Stimulated activated naive CD8-positive, alpha-beta T cell treated with anti-CD3 and anti-CD28 coated beads, Interleukin-15, Interleukin-2, amounts not matched to agents 100 U/mL and 50 U/mL, for 24 hours (primary cell): ENCODE measurements around the gene PSMC2.
"Not testable (repeated sequence)": the region's sequence is repeated elsewhere in the genome, so short reads cannot be mapped to it uniquely, and the experiment has no call there.

ENCODE experiments used
- ATAC-seq: fragments of 150-1000 bp; cut with Tn5 transposase; one replicate; pipeline ENCODE4 v1.10.0; 2021
- DNase-seq: peaks from one replicate; pipeline ENCODE4 v3.0.0; 2021

The PSMC2 gene

GRCh38 chr7:103379270-103379975 is 32.0 kb downstream of the PSMC2 start:
- no peak for ATAC-seq
- no peak for DNase-seq

GRCh38 chr7:103380395-103381191 is 33.1 kb downstream of the PSMC2 start:
- DNase-seq (no peak), ATAC-seq (no peak)

DNA sequence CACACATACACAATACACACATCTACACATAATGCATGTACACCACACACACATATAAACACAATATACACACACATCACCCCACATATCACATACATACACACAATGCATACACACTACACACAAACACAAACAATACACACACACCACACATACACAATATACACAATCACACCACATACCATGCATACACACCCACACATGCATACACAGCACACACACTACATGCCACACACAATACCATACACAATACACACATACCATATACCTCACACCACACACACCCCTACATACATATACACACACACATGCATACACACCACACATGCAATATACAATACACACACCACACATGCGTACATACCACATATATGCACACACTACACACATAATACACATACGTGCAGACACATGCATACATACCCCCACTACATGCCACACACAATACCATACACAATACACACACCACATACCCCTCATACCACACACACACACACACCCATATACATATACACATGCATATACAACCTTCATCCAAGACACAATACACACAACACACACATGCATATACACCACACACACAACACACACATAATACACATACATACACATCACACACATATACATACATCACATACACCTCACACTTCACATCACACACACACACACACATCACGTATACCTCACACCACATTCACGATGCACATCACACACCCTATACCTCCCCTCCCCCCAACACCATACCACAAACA is 34.0 kb downstream of the PSMC2 start:
- DNase-seq (no peak), ATAC-seq (no peak)

- ATAC-seq (no peak), DNase-seq (no peak)
Measured at GRCh38 chr7:103382032-103382402, 34.6 kb downstream of the PSMC2 start.

DNA sequence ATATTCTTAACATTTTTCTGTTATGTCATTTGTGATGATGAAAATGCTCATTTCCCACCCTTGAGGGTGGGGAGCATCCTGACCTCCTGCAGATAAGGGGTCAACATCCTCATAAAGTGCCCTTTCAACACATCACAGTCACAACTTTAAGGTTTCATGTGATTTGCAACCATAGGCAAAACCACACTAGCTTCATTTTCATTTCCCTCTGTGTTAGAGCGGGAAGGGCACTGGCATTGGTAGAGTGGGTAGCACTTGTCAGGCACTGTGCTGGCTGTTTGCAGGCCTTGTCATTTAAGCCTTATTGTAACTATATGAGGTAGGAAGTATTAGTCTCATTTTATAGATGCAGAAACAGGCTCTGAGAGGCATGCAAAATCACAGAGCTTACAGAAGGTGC is 39.8 kb downstream of the PSMC2 start:
- no peak for ATAC-seq
- DNase-seq, result no peak

DNA sequence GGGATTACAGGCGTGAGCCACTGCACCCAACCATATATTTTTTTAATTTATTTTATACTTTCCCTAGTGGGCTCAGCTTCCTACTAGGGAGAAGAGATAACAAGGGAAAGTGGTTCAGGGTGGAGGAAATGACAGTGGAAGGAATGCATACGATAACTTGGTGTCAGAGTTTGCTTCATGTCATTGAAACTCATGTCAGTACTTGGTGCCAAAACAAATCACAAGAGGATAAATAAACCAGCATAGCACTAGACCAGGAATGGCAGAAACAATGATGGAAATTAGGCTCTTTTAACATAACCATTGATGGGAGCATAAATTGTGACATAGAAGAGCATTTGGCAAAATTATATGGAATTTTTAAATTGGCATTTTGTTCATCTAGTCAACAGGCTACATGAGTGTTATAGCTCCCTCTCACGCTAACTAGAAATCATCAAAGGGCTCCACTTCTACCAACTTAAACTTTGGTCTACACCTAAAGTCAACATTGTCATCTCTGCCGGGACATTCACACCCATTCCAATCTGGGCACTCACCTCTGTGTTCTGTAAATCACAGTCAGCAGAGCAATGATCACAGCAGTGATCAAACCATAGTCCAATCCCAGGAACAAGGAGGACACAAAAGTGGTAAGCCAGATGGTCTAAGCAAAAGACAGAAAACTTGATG is 41.2 kb downstream of the PSMC2 start:
- no peak for DNase-seq
- ATAC-seq, result no peak

- ATAC-seq, result no peak
Measured at GRCh38 chr7:103389263-103389662, 41.8 kb downstream of the PSMC2 start.

DNA sequence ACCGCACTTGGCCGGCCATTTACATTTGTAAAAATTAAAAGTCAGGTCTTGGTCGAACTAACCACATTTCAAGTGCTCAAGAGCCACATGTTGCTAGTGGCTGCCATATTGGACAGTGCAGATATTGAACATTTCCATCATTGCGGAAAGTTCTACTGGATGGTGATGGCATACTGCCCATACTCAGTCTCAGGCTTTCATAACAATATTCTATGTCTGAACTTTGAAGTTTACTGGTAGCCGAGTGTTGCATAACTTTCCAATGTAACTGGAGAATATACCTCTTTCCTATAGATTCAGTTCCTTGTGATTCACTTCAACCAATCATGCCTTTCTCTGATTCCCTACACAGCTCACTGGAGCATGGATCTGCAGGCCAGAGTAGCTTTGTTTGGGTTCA is 43.7 kb downstream of the PSMC2 start:
- DNase-seq (no peak), ATAC-seq (no peak)

More at GRCh38 chr7:103389263-103389662, 41.8 kb downstream of the PSMC2 start:
- no peak for DNase-seq

DNA sequence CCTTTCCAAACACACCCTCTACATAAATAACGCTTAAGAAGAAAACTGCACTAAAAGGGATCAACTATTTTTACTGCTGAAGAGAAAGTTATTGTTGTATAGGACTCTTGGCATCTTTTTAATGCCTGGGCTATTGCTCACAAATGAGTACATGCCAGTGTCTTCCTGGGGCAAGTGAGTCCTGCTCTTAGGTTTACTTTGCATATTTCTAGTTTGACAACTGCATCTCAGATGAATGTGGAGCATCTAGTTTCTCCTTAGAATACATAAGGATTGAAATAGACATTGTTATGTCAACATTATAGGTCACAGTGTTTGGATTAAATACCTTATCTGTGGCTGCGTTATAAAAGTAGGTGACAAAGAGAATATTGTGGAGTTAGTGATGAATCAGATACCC is 44.5 kb downstream of the PSMC2 start:
- no peak for DNase-seq
- no peak for ATAC-seq

DNA sequence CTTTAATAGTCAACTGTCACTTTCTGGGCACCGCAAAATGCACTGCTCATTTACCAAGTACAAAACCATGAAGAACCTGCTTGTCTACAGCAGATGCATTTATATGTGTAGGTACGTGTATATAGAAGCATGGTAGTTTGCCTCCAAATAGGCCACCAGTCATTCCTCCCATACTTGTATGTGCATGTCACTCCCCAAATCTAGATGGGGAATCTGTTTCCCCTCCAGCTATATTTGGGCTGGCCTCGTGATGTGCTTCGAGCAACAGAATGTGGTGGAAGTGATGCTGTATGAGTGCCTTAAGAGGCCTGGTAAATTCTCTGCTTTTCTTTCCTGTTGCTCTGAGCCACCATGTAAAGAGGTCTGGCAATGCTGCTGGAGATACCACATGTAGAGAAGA is 47.1 kb downstream of the PSMC2 start:
- ATAC-seq (no peak), DNase-seq (no peak)

DNA sequence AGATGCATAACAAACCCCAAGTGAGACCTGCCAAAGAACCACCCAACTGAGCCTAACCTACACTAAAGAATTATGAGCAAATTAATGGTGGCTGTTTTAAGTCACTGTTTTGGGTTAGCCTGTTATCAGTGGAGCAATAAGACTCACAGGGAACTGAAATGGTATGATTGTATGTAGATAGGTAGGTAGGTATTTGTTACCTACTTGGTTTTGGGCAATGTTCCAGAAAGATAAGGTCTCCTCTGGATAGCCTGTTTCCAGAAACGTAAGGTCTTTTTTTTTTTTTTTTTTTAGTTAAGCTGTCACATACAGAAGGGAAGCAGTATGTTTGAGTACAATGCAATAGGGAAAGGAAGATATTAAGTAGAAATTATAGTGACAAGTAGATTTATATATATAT is 47.6 kb downstream of the PSMC2 start:
- ATAC-seq (no peak), DNase-seq (no peak)

- no peak for DNase-seq
- no peak for ATAC-seq
Measured at GRCh38 chr7:103396471-103396870, 49.0 kb downstream of the PSMC2 start.

GRCh38 chr7:103398483-103399127 is 51.2 kb downstream of the PSMC2 start:
- DNase-seq, result no peak
- ATAC-seq, result no peak

GRCh38 chr7:103399687-103400086 is 52.2 kb downstream of the PSMC2 start:
- not testable (repeated sequence) for DNase-seq, ATAC-seq

DNA sequence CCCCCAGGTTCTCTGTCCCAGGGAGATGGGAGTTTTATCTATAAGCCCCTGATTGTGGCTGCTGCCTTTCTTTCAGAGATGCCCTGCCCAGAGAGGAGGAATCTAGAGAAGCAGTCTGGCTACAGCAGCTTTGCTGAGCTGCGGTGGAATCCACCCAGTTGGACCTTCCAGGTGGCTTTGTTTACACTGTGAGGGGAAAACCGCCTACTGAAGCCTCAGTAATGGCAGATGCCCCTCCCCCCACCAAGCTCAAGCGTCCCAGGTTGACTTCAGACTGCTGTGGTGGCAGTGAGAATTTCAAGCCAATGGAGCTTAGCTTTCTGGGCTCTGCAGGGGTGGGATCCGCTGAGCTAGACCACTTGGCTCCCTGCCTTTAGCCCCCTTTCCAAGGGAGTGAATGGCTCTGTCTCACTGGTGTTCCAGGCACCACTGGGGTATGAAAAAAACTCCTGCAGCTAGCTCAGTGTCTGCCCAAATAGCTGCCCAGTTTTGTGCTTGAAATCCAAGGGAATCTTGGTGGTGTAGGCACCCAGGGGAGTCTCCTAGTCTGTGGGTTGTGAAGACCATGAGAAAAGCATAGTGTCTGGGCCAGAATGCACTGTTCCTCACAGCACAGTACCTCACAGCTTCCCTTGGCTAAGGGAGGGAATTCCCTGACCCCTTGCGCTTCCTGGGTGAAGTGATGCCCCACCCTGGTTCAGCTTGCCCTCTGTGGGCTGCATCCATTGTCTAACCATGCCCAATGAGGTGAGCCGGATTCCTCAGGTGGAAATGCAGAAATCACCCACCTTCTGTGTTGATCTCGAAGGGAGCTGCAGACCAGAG is 58.6 kb downstream of the PSMC2 start:
- ATAC-seq, result not testable (repeated sequence)

DNA sequence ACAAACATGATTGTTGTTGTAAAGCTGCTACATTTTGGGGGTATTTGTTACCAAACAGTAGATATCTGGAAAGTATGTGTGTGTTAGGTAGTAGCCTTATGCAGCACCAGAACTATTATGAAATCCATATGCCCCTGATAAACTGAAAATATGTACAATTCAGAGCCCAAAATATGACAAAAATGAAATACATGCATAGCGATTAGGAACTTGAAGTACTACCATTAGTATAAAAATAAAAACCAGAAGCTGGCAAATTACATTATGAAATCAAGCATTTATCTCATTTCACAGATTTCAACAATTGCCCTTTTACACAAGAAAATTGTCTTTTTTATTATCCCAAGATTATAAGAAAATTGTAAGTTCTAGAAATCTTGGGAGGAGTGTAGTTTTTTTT is 64.7 kb downstream of the PSMC2 start:
- ATAC-seq (no peak), DNase-seq (no peak)

More for the DNA sequence above, 58.6 kb downstream of the PSMC2 start:
- not testable (repeated sequence) for DNase-seq

GRCh38 chr7:103413407-103413806 is 66.0 kb downstream of the PSMC2 start:
- no peak for DNase-seq
- ATAC-seq, result no peak

DNA sequence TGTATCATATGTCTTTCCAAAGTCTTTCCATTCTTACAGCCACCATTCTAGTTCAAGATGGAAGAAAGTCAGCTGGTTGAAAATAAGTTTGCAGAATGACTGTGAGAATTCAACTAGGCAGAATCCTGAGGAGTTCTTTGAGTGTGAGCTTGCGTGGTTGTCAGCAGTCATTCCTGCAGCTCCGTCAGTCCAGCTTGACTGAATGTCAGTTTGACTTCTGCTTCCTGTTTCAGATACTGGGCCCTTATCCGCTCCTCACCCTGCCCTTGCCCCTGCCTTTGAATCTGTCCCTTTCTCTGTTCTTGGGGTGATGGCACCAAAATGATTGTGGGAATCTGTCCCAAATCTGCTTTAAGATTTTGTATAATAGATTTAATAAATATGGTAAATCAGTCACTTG is 70.8 kb downstream of the PSMC2 start:
- ATAC-seq (no peak), DNase-seq (no peak)
